Gastrocnemius medialis (tissue), 4 donors: Measurements from ENCODE around the gene SUPT3H.
"Not testable (repeated sequence)": the region's sequence is repeated elsewhere in the genome, so short reads cannot be mapped to it uniquely, and the experiment has no call there.

Source experiments
- CTCF ChIP-seq, 5 experiments: fragments of 450-650 bp in 3 of 5; fragments of 200-600 bp in 2 of 5; sonication (generic) in 2 of 5; IDR thresholded peaks in 4 of 5; conservative IDR thresholded peaks in 1 of 5; 1 replicate in 4 of 5; 2 replicates in 1 of 5; pipeline ENCODE4 v1.5.1; 2016 to 2019; ENCODE audit warnings: antibody characterized with exemption in 5 of 5, mild to moderate bottlenecking in 3 of 5, moderate library complexity in 3 of 5
- POLR2A ChIP-seq, 2 donors: fragments of 450-650 bp; IDR thresholded peaks; one replicate each; pipeline ENCODE4 v1.6.1; 2017; ENCODE audit warnings: antibody characterized with exemption in 2 of 2, mild to moderate bottlenecking in 2 of 2, moderate library complexity in 2 of 2

GRCh38 chr6:44865184-44865583 lies 512.5 kb downstream of the SUPT3H start:
- TF ChIP-seq POLR2A (IDR thresholded peaks at IDR 0.05); CTCF (IDR thresholded peaks at IDR 0.05 in 4 of 5, conservative IDR thresholded peaks at IDR 0.05 in 1 of 5): not testable (repeated sequence)
